GM12878 (cell line): ENCODE results near the gene PACS2.
A peak's percentile ranks its signal among the peaks of the same experiment; 100 is the strongest.

Source experiments
- EGR1 ChIP-seq, 2 experiments: IDR thresholded peaks; 1 replicate in 1 of 2; 2 replicates in 1 of 2; pipeline ENCODE4 v1.6.1; 2011 to 2012; ENCODE audit warnings: low read depth in 2 of 2, low read length in 2 of 2, borderline replicate concordance in 1 of 2, mild to moderate bottlenecking in 1 of 2, moderate library complexity in 1 of 2
- EP300 ChIP-seq, 2 experiments: fragments of 150-350 bp in 1 of 2; IDR thresholded peaks; 2 replicates each; pipeline ENCODE4 v1.6.1; 2011 to 2012; ENCODE audit warnings: low read depth in 2 of 2, low read length in 2 of 2, borderline replicate concordance in 1 of 2, improper control_type of control experiment in 1 of 2, inconsistent platforms in 1 of 2; ENCODE audit not compliant: control insufficient read depth in 1 of 2
- EZH2 ChIP-seq: IDR thresholded peaks from 2 replicates; pipeline ENCODE4 v1.6.1; 2012; ENCODE audit warnings: low read depth, mild to moderate bottlenecking, control low read depth, inconsistent platforms, low read length, borderline replicate concordance; ENCODE audit not compliant: control insufficient read depth
- MYC ChIP-seq: IDR thresholded peaks from 2 replicates; pipeline ENCODE4 v1.6.1; 2011; ENCODE audit warnings: mild to moderate bottlenecking, low read length, moderate library complexity, inconsistent platforms; ENCODE audit not compliant: insufficient read depth, insufficient replicate concordance, insufficient read length, severe bottlenecking
- NR2C2 ChIP-seq: IDR thresholded peaks from 2 replicates; pipeline ENCODE4 v1.6.1; 2011; ENCODE audit warnings: borderline replicate concordance, low read depth; ENCODE audit not compliant: control insufficient read depth, insufficient read length
- POLR2AphosphoS5 ChIP-seq: IDR thresholded peaks from 2 replicates; pipeline ENCODE4 v1.6.1; 2011; ENCODE audit warnings: mild to moderate bottlenecking, low read length, inconsistent platforms
- TF ChIP-seq, protein P1 (sequence below): IDR thresholded peaks from 2 replicates; pipeline ENCODE4 v1.6.1; 2012; ENCODE audit warnings: mild to moderate bottlenecking, low read depth, low read length
- TF ChIP-seq, protein P2 (sequence below), 3 experiments: IDR thresholded peaks in 2 of 3; conservative IDR thresholded peaks in 1 of 3; 2 replicates each; pipeline ENCODE4 v1.5.1; 2011; ENCODE audit warnings: low read depth in 3 of 3, low read length in 3 of 3, mild to moderate bottlenecking in 3 of 3, control low read depth in 2 of 3, moderate library complexity in 2 of 3, inconsistent platforms in 1 of 3, mixed read lengths in 1 of 3; ENCODE audit not compliant: control insufficient read depth in 2 of 3, insufficient read depth in 1 of 3; ENCODE audit errors: extremely low read depth in 1 of 3
- TF ChIP-seq, protein P3 (sequence below): IDR thresholded peaks from 2 replicates; pipeline ENCODE4 v1.6.1; 2011; ENCODE audit warnings: low read depth, mild to moderate bottlenecking, low read length, moderate library complexity, borderline replicate concordance; ENCODE audit errors: extremely low read depth
- TF ChIP-seq, protein P4 (sequence below): IDR thresholded peaks from 2 replicates; pipeline ENCODE4 v1.6.1; 2011; ENCODE audit warnings: low read depth, low read length, improper control_type of control experiment, borderline replicate concordance

DNA sequence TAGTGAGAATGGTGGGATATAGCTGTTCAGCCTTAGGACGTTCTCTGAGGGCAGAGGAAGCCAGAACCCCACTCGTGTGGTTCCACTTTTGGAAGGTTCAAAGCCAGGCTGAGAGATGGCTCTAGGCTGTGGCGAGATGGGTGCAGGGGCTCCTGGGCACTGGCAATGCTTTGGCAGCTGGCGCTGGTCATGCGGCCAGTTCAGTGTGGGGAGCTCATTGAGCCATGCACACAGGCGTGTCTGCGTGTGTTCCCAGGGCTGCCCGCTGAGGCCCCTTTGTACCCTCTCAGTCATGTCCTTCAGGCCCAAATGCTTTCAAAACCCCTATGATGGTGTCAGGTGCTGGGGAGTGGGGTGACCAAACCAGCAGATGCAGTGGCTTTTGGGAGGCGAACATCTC lies 85.5 kb downstream of the PACS2 start:
- TF ChIP-seq EZH2 (no peak), POLR2AphosphoS5 (peak; percentile 29; the same call in 1 of the 2 replicates), EP300 (IDR thresholded peaks at IDR 0.05; ENCODE audit: borderline replicate concordance in 1 of 2, control insufficient read depth in 1 of 2, low read depth in 2 of 2, low read length in 2 of 2) (no peak), NR2C2 (no peak), MYC (no peak), EGR1 (IDR thresholded peaks at IDR 0.05; ENCODE audit: borderline replicate concordance in 1 of 2, low read depth in 2 of 2, low read length in 2 of 2) (no peak)
- TF ChIP-seq, protein P1, sequence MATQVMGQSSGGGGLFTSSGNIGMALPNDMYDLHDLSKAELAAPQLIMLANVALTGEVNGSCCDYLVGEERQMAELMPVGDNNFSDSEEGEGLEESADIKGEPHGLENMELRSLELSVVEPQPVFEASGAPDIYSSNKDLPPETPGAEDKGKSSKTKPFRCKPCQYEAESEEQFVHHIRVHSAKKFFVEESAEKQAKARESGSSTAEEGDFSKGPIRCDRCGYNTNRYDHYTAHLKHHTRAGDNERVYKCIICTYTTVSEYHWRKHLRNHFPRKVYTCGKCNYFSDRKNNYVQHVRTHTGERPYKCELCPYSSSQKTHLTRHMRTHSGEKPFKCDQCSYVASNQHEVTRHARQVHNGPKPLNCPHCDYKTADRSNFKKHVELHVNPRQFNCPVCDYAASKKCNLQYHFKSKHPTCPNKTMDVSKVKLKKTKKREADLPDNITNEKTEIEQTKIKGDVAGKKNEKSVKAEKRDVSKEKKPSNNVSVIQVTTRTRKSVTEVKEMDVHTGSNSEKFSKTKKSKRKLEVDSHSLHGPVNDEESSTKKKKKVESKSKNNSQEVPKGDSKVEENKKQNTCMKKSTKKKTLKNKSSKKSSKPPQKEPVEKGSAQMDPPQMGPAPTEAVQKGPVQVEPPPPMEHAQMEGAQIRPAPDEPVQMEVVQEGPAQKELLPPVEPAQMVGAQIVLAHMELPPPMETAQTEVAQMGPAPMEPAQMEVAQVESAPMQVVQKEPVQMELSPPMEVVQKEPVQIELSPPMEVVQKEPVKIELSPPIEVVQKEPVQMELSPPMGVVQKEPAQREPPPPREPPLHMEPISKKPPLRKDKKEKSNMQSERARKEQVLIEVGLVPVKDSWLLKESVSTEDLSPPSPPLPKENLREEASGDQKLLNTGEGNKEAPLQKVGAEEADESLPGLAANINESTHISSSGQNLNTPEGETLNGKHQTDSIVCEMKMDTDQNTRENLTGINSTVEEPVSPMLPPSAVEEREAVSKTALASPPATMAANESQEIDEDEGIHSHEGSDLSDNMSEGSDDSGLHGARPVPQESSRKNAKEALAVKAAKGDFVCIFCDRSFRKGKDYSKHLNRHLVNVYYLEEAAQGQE: no peak
- TF ChIP-seq, protein P2, sequence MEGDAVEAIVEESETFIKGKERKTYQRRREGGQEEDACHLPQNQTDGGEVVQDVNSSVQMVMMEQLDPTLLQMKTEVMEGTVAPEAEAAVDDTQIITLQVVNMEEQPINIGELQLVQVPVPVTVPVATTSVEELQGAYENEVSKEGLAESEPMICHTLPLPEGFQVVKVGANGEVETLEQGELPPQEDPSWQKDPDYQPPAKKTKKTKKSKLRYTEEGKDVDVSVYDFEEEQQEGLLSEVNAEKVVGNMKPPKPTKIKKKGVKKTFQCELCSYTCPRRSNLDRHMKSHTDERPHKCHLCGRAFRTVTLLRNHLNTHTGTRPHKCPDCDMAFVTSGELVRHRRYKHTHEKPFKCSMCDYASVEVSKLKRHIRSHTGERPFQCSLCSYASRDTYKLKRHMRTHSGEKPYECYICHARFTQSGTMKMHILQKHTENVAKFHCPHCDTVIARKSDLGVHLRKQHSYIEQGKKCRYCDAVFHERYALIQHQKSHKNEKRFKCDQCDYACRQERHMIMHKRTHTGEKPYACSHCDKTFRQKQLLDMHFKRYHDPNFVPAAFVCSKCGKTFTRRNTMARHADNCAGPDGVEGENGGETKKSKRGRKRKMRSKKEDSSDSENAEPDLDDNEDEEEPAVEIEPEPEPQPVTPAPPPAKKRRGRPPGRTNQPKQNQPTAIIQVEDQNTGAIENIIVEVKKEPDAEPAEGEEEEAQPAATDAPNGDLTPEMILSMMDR (IDR thresholded peaks at IDR 0.05 in 2 of 3, conservative IDR thresholded peaks at IDR 0.05 in 1 of 3; ENCODE audit: control insufficient read depth in 2 of 3, extremely low read depth in 1 of 3, insufficient read depth in 1 of 3, low read depth in 3 of 3, low read length in 3 of 3): no peak
- TF ChIP-seq, protein P3, sequence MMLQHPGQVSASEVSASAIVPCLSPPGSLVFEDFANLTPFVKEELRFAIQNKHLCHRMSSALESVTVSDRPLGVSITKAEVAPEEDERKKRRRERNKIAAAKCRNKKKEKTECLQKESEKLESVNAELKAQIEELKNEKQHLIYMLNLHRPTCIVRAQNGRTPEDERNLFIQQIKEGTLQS: no peak
- TF ChIP-seq, protein P4, sequence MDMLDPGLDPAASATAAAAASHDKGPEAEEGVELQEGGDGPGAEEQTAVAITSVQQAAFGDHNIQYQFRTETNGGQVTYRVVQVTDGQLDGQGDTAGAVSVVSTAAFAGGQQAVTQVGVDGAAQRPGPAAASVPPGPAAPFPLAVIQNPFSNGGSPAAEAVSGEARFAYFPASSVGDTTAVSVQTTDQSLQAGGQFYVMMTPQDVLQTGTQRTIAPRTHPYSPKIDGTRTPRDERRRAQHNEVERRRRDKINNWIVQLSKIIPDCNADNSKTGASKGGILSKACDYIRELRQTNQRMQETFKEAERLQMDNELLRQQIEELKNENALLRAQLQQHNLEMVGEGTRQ: no peak
